NCI-H1694 (cell line): Measurements from ENCODE around the gene DDX52.
"Not testable (repeated sequence)": the region's sequence is repeated elsewhere in the genome, so short reads cannot be mapped to it uniquely, and the experiment has no call there.

Experiments used
- DNase-seq: peaks from one replicate; lab custom pipeline; 2025; lab: John Stamatoyannopoulos, UW

Gene DDX52

GRCh38 chr17:37643118-37643766 lies at the start of gene DDX52:
Gene DDX52 (minus strand): TSS chr17:37643446. CDS start chr17:37643420, 26 bp downstream.
- DNase-seq = peak; percentile 86

- no peak for DNase-seq
Observed at GRCh38 chr17:37691807-37692206, 48.6 kb upstream of the DDX52 start.

GRCh38 chr17:37689317-37689716 lies 46.1 kb upstream of the DDX52 start:
- no peak for DNase-seq

- DNase-seq = no peak
Observed at GRCh38 chr17:37683454-37683984, 40.3 kb upstream of the DDX52 start.

- no peak for DNase-seq
Observed at GRCh38 chr17:37682007-37682406, 38.8 kb upstream of the DDX52 start.

GRCh38 chr17:37679995-37680394 lies 36.7 kb upstream of the DDX52 start:
- not testable (repeated sequence) for DNase-seq

- DNase-seq = no peak
Observed at GRCh38 chr17:37678036-37678435, 34.8 kb upstream of the DDX52 start.

- DNase-seq = no peak
Observed at GRCh38 chr17:37677021-37677420, 33.8 kb upstream of the DDX52 start.

GRCh38 chr17:37676115-37676925 lies 33.1 kb upstream of the DDX52 start:
- no peak for DNase-seq

GRCh38 chr17:37674511-37674910 lies 31.3 kb upstream of the DDX52 start:
- no peak for DNase-seq

GRCh38 chr17:37673386-37673785 lies 30.1 kb upstream of the DDX52 start:
- no peak for DNase-seq

- DNase-seq = no peak
Observed at GRCh38 chr17:37672548-37673078, 29.4 kb upstream of the DDX52 start.

- DNase-seq = no peak
Observed at GRCh38 chr17:37671824-37672547, 28.7 kb upstream of the DDX52 start.

- DNase-seq = no peak
Observed at GRCh38 chr17:37671028-37671823, 28.0 kb upstream of the DDX52 start.

GRCh38 chr17:37667039-37667438 lies 23.8 kb upstream of the DDX52 start:
- DNase-seq = no peak

- DNase-seq = no peak
Observed at GRCh38 chr17:37664214-37664613, 21.0 kb upstream of the DDX52 start.

- no peak for DNase-seq
Observed at GRCh38 chr17:37662353-37662752, 19.1 kb upstream of the DDX52 start.

GRCh38 chr17:37661400-37662014 lies 18.3 kb upstream of the DDX52 start:
- DNase-seq = no peak

GRCh38 chr17:37659925-37660324 lies 16.7 kb upstream of the DDX52 start:
- DNase-seq = no peak

GRCh38 chr17:37657202-37657601 lies 14.0 kb upstream of the DDX52 start:
- no peak for DNase-seq

- DNase-seq = no peak
Observed at GRCh38 chr17:37651849-37652248, 8.6 kb upstream of the DDX52 start.
